GM21423 (cell line): Measurements from ENCODE around the gene AP2A2.

Experiments used
- ATAC-seq: cut with Tn5 transposase; IDR thresholded peaks from one replicate; pipeline ENCODE4 v1.9.1; 2021; ENCODE audit warnings: mild to moderate bottlenecking, moderate library complexity; ENCODE audit not compliant: unreplicated experiment

Gene AP2A2

DNA sequence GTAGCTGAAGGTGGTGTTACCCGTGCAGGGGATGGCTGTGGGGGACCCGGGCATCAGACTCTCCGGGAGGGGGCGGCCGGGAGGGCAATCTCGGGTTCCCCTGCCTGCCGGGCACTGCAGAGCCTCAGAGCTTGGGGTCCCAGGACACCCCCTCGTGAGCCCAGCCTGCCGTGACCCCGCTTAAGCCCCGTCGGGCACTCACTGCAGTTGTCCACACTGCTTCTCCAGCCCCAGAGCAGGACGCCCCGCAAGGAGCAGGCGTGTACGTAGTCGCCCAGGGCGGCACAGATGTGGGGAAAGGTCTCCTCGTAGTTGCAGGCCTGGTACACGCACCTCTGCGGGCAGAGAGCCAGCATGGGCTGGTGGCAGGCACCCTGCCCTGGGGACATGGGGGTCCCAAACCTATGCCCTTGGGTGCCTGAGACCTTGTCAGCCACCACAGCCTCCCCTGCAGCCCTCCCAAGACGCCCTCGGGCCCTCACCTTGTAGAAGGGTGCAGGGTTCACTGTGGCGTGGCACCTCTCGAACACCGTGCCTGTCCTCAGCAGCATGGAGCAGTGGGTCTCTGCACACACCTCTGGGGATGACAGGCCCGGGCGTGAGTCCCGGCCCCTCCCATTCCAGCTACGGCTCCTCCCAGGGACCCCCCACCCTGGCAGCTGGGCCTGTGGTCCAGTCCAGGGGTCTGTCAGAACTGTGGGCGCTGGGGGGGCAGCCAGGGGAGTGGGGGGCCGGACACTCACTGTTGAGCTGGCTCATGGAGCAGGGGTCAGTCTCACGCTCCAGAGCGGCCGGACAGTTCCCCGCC lies 102.0 kb downstream of the AP2A2 start:
- no peak for ATAC-seq

DNA sequence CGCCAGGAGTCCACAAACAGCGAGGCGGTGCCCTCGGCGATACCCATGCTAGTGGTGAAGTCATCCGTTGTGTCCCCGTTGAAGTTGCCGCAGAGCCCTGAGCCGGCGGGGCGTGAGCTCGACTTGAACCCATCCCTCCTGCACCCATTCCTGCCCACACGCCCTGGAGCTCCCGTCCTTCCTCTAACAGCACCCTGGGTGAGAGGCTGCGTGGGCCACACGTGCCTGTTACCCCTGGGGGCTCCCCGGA lies 102.5 kb downstream of the AP2A2 start:
- ATAC-seq = no peak

DNA sequence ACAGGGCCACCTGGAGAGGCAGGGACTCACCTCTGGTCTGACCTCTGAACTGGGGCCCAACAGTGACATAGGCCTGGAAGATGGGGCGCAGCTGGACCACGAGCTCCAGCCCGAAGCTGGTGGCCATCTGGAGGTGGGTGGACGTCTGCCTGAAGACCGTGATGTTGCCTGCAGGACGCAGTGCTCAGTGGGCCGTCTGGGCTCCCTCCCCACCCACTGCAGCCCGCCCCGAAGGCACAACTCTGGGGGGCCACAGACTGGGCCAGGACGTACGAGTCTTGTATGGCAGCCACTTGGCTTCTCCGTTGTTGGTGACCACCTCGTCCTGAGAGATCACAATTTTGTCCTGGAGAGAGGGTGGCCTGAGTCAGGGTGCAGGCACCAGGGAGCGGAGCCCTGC lies 102.9 kb downstream of the AP2A2 start:
- ATAC-seq = no peak

DNA sequence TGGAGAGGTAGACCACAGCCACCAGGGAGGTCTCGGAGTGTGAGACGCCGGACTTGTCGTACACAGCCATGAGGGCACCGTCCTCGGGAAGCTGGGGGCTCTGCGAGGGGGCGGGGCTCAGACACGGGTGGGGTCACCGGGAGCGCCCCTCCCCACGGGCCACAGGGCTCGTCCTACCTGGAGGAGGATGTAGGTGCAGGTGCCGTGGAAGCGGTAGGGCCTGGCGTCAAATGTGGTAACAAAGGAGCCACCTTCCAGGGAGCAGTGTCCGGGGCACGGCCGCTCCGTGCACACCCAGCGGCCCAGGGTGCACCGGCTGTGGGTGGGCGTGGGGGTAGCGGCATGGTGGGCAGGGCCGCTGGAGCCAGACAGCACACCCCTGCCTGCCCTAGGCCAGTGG lies 103.4 kb downstream of the AP2A2 start:
- ATAC-seq = no peak

DNA sequence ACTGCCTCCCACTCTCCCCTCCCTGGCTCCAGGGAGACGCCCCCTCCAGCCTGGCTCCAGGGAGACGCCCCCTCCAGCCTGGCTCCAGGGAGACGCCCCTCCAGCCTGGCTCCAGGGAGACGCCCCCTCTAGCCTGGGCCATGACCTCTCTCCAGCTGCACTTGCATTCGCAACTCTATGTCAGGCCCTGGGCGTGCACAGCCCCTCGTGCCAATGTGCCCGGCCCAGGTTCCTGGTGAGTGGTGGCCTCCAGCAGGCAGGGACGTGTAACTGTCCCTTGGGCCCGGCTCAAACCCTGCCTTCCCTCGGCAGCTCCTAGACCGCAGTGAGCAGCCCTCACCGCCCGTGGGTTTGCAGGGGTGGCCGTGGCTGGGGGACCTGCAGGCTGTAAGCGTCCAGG lies 104.0 kb downstream of the AP2A2 start:
- ATAC-seq = no peak

DNA sequence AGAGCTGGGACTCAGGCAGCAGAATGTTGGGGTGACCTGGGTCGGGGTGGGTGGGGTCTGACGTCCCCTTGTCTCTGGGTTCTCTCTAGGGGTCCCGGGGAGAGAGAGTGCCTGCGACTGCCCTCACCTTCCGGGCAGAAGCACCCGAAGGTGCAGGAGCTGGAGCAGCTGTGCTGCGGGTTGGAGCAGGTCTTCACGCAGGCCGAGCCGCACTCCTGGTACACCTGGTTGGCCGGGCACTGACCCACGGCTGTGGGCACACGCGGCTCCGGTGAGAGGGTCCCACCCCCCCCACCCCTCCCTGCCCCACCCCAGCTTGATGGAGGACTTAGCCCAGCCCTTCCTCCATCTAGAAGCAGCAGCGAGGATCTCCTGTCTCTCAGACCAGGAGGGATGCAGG lies 104.4 kb downstream of the AP2A2 start:
- ATAC-seq = no peak

DNA sequence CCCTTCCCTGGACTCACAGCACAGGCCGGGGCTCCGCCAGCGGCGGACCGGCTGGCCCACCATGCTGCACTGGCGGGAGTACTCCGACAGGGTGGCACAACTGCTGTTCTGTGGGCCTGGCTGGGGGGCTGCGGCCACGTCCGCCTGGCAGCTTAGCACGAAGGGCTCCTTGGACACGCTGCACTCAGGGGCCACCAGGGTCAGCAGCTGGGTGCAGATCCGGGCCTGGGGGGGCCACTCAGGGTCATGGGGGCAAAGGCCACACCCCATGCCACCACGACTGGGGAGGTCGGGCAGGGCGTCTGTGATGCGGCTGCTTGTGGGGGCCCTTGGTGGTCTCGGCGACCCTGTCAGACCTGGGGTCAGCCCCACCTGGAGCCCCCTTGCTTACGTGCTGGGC lies 104.9 kb downstream of the AP2A2 start:
- no peak for ATAC-seq

DNA sequence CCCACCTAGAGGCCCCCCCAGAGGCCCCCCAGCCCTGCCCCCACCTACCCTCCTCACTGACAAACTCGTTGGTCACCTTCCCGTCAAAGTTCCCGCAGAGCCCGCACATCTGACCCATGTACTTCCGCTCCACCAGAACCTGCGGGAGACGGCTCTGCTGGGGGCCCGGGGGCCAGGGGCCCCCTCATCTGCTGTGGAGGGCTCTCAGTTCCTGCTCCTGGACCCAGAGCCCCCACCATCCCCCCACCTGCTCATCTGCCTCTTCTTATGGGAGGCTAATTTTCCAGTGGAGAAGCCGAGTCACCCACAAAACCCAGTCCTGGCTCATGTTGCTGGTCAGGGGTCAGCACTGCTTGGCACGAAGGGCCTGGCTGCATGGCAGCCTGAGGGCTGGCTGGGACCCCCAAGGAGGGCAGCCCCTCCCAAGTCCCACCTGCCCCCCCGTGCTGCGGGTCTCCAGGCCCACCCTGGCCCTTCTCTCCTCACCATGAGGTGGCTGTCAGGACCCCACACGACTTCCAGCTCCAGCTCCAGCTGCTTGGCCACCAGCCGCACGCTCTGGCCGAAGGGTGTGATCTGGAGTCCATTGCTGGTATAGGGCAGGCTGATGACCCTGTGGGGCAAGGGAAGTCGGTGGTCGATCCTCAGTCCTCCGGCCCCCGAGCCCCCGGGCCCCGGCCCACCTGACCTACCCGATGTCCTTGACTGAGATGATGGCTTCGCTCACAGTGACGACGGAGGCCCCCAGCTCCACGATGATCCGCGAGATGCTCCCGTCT lies 105.6 kb downstream of the AP2A2 start:
- ATAC-seq = no peak

DNA sequence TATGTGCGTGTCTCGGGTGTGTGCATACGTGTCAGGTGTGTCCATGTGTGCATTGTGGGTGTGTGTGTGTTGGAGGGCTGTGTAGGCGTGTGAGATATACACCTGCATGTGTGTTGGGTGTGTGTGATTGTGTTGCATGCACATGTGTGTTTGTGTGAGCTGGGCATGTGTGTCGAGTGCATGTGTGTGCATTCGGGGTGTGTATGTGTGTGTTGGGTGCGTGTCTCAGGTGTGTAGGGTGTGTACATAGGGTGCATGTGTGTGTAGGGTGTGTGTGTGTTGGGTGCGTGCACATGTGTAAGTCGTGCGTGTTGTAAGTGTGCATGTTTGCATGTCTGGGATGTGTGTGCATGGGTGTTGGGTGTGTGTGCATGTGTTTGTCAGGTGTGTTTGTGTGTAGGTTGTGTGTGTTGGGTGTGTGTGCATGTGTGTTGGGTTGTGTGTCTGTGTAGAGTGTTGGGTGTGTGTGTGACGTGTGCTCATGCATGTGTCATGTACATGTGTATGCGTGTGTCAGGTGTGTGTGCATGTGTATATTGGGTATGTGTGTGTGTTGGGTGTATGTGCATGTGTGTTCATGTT lies 106.7 kb downstream of the AP2A2 start:
- ATAC-seq = no peak

DNA sequence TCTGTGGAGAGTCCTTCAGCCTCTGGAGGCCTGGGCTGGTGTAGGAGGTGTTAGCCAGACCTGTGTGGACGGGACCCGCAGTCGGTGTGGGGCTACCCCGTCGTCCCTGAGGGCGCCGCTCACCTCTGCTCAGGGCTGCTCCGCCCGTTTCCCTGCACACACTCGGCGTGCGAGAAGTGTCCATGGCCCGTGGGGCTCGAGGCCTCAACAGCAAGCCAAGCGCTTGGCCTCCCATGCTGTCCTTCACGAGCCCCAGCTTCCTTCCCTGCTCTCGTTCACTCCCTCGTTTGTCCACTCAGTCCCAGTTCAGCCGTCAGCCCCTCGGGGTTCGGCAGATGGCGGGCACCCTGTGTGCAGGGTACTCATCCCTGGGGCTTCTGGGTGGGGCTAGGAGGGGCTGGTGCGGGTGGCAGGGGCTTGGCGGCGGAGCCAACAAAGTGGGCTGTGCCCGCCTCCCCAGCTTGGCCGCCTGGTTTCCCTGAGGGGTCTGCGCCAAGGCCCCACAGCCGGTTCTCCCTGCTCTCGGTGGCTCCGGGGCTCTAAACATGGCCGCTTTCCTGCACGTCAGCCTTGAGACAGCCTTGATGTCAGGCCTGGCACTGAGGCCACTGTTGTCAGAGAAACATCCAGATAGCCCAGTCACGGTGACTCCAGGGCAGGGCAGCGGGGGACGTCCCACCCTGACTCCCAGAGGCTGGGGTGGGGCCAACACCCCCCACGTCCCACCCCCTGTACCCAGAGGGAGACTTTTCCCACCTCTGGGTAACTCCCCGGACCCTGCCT lies 107.5 kb downstream of the AP2A2 start:
- no peak for ATAC-seq

DNA sequence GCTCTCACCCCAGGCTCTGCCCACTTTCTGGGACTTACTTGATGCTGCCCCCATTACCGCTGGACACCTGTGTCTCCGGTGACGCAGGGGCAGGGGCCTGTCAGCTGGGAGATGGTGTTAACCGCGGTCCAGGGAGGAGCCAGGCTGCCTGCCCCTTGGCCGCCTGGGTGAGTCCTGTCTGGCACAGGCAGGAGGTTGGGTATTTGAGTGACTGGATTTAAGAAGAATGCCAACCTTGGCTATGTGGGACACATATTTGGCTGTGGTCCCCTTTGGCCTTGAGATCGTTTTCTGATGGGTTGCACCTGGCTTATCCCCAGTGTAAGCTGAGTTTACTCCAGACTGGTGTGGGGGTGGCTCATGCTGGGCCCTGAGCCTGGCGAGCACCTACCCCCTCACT lies 108.3 kb downstream of the AP2A2 start:
- no peak for ATAC-seq

DNA sequence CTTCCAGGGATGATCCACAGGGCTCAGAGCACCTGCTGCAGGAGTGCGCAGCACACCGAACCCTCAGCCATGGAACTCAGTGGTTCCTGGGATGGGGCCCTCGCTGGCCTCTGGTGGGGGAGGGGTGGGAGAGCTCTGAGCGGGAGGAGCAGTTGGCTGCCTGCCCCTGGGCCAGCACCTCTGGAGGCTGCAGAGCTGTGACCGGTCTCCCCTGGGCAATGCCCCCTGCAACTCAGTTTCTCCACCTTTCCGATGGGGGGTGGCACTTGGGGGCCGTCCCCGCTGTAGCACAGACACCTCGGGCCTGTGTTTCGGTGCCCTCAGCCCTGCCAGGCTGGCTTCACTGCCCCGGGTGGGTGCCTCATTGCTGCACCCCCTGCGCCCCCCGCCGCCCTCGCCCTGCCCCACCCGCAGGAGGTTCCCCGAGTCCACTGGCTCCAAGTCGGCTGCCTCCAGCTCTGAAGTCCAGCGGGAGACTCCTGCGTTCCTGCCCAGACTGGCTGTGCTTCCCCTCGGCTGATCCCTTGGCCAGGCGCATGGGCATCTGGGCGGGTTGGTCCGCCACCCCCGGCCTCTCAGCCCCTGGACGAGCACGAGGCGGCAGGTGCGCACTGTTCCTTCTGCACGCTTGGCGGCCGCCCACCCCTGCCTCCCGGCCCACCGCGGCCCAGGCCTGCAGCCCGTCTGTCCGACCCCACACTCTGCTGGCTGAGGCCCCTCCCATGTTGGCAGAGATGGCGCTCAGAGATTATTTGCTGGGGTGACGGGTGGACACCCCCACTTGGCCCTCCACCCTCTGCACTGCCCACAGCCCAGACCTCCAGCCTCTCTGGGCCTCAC lies 109.0 kb downstream of the AP2A2 start:
- no peak for ATAC-seq

DNA sequence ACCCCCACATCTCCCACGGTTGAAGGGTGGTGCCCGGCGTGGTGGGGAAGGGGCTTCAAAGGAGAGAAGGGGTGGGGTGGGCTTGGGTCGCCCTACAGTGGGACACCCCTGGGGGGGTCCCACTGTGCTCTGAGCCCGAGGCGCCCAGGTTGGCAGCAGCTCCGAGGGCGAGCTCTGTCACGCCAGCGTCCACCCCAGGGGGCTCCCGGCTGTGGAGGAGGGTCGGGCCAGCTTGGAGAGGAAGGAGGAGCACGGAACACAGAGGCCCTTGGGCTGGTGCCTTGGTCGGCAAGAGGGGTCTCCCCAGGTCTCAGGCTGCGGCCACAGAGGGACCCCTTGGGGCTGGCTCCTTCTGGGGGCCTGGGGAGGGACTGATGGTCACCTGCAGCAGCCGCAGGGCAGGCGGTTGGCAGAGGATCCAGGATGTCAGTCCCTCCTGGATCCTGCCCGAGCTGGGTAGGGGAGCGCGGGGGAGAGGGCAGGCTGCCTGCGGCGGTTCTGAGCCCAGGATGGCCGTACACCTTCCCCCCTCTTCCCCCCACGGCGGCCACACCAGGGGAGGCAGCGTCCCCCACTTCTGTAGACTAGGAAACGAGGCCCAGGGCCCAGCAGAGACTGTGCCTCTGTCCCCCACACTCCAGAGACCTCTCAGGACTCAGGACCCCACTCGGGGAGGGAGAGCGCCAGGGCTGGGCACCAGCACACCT lies 110.1 kb downstream of the AP2A2 start:
- ATAC-seq = no peak

DNA sequence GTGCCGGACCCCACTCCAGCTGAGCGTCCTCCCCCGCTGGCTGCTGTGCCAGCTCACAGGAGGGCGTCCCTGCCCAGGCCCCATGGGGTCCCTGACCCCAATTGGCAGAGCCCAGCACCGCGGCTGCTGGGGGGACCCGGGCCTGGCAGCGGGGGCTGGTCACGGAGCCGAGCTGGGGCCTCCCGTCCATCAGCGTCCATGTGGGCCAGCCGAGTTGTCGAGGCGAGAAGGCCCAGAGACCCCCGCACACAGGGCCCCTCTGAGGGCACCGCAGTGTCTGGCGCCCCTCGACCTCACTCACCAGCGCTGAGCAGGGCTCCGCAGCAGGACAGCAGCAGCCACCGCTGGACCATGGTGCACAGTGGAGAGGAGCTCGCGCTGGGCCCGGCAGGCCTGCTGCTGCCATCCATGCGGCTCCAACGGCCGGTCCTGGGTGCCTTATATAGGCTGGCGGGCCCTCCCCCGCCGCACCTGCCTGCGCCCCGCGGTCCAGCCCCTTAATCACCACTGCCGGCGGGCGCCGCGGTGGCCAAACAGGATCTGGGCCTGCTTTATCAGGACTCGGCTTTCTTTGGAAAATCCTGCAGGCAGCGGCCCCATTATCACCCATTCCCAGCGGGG lies 110.7 kb downstream of the AP2A2 start, which contains the start of gene MUC6:
MUC6 (minus strand) TSS at position 416 of the 621 bp plus-strand sequence; CDS start at position 353, 63 bp downstream.
- no peak for ATAC-seq

DNA sequence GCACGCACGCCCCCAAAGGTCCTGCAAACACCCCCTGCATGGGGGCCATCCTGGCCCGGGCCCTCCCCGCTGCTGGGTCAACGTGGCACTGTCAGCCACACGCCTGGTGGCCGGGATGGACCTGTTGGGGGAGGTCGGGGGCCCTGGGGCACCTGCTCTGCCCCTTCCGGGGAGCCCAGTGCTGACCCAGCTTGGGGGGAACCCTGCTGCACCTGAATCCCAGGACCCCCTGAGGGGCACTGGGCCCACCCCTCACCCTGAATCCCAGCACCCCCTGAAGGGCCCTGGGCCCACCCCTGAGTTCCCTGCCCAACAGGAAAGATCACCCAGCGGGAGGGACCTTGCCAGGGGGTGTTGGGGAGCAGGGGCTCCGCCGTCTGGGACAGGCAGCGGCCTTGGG lies 111.3 kb downstream of the AP2A2 start:
- no peak for ATAC-seq

DNA sequence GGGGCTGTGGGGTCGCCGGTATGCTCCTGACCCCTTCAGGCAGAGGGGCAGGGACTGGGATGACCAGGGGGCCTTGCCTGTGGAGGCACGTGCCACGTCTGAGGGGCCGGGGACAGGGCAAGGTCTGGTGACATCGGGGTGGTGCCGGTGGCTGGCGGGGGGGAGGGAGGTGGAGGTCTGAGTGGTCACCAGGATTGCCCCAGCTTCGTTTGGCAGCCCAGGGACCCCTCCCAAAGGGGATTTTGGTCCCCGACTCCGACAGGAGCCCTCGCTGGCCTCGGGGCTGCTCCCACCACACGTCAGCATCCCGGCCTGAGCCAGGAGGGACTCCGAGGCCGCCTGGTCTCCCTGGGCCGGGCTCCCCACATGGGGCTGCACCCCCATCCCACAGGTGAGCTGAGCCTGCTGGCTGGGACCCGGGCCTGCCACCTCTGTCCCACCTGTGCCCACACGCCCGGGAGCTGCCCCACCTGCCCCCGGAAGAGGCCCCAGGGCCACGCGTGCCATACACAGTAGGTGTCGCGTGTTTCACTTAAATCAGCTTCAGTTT lies 111.9 kb downstream of the AP2A2 start:
- no peak for ATAC-seq

DNA sequence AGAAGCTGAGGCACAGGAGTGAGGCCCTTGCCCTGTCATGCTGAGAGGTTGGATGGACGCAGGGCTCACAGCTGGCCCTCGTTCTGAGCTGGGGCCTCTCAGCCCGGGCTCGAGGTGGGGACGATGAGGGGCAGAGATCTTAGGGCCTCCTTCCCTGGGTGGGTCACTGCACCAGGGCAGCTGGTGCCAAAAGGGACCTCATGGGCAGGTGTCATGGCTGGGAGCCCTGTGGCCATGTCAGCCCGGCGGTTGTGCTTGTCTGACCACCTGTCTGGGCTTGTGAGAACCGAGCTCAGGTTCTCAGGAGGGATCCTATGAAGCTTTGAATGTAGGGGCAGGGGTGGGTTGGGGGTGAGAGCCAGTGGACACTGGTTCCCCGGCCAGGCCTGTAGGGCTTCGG lies 112.7 kb downstream of the AP2A2 start:
- no peak for ATAC-seq

DNA sequence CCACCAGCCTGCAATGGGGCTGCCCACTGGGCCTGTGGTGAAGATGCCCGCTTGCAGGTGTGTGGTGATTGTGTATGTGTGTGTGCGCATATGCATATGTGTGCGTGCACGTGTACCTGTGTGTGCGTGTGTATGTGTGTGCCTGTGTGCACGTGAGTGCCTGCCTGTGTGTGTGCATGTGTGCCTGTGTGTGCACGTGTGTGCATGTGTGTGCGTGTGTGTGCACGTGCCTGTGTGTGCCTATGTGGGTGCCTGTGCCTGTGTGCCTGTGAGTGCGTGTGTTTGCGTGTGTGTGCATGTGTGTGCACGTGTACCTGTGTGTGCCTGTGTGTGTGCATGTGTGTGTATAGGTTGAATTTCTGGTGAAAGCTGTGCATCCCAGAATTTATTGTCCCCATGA lies 113.3 kb downstream of the AP2A2 start:
- no peak for ATAC-seq
